Mesodermal cell (in vitro differentiated cells): ENCODE results near the gene CALN1.
"Not testable (repeated sequence)": the region's sequence is repeated elsewhere in the genome, so short reads cannot be mapped to it uniquely, and the experiment has no call there.

Experiments used
- H3K27ac ChIP-seq: 2 replicates; pipeline ENCODE4 v1.7.0; 2013; ENCODE audit warnings: mild to moderate bottlenecking, low read depth, low read length, moderate library complexity; ENCODE audit not compliant: severe bottlenecking
- H3K36me3 ChIP-seq: 2 replicates; pipeline ENCODE4 v1.7.1; 2013; ENCODE audit warnings: mild to moderate bottlenecking, low read length, moderate library complexity; ENCODE audit not compliant: control insufficient read depth, insufficient read depth
- H3K4me1 ChIP-seq: one replicate; pipeline ENCODE4 v1.7.1; 2013; ENCODE audit warnings: mild to moderate bottlenecking, low read length; ENCODE audit not compliant: insufficient read depth, control insufficient read depth, poor library complexity, severe bottlenecking
- H3K4me3 ChIP-seq: 2 replicates; pipeline ENCODE4 v1.7.0; 2013; ENCODE audit warnings: low read length, control low read depth, mild to moderate bottlenecking; ENCODE audit not compliant: insufficient read depth, poor library complexity, severe bottlenecking; ENCODE audit errors: extremely low read depth
- H3K9me3 ChIP-seq: 2 replicates; pipeline ENCODE4 v1.7.1; 2013; ENCODE audit warnings: mild to moderate bottlenecking, low read length, moderate library complexity; ENCODE audit not compliant: control insufficient read depth
- WGBS, 2 experiments: methylation state at CpG; one replicate each; pipeline ENCODE4 v1.1.5; 2013; ENCODE audit warnings: missing lambda C conversion rate in 2 of 2; ENCODE audit not compliant: insufficient coverage in 2 of 2; 5-methylcytosine and 5-hydroxymethylcytosine counted together

Gene CALN1

GRCh38 chr7:72345208-72345727 lies 66.9 kb downstream of the CALN1 start:
- Histone ChIP-seq H3K9me3 (no peaks in the 10 kb centered on the region), H3K4me3 (no peak overlapping the region)
- WGBS, 2 experiments, result no CpG with 5 or more reads among the region's 1 CpG

GRCh38 chr7:72343991-72344390 lies 68.1 kb downstream of the CALN1 start:
- H3K36me3 ChIP-seq, result no peaks in the 10 kb centered on the region
- no CpG with 5 or more reads among the region's 3 CpGs for WGBS, 2 experiments

More at GRCh38 chr7:72345208-72345727, 66.9 kb downstream of the CALN1 start:
- no peaks in the 10 kb centered on the region for H3K36me3 ChIP-seq
- no peaks in the 10 kb centered on the region for H3K4me1 ChIP-seq
- no peak overlapping the region for H3K27ac ChIP-seq

GRCh38 chr7:72343354-72343753 lies 68.8 kb downstream of the CALN1 start:
- not testable (repeated sequence) for H3K4me1 ChIP-seq, H3K4me3 ChIP-seq, H3K36me3 ChIP-seq, H3K9me3 ChIP-seq, H3K27ac ChIP-seq
- 83 to 100% methylated on average over 1 to 2 of the region's 3 CpGs for WGBS, 2 experiments

More at GRCh38 chr7:72343991-72344390, 68.1 kb downstream of the CALN1 start:
- H3K4me3 ChIP-seq, result no peak overlapping the region
- H3K9me3 ChIP-seq, result no peaks in the 10 kb centered on the region
- no peaks in the 10 kb centered on the region for H3K4me1 ChIP-seq
- H3K27ac ChIP-seq, result no peak overlapping the region

- H3K4me3 ChIP-seq, result peak overlapping the region; percentile 38
- H3K27ac ChIP-seq, result no peak overlapping the region
- no peaks in the 10 kb centered on the region for H3K4me1 ChIP-seq
- WGBS, 2 experiments, result 25 to 30% methylated on average over 40 to 43 of the region's 44 CpGs
- H3K36me3 ChIP-seq, result no peaks in the 10 kb centered on the region
- no peaks in the 10 kb centered on the region for H3K9me3 ChIP-seq
Observed at GRCh38 chr7:72337390-72338167, 74.6 kb downstream of the CALN1 start.

GRCh38 chr7:72336632-72337389 lies 75.3 kb downstream of the CALN1 start:
- Histone ChIP-seq H3K4me3 (peak overlapping the region; percentile 38), H3K36me3 (no peaks in the 10 kb centered on the region), H3K27ac (no peak overlapping the region), H3K4me1 (no peaks in the 10 kb centered on the region), H3K9me3 (peaks cover 2% of the 10 kb centered on the region)
- WGBS, 2 experiments, result 0% methylated on average over 79 to 84 of the region's 89 CpGs

GRCh38 chr7:72336382-72336631 lies 75.8 kb downstream of the CALN1 start:
- H3K4me3 ChIP-seq, result peak overlapping the region; percentile 38
- H3K36me3 ChIP-seq, result no peaks in the 10 kb centered on the region
- WGBS, 2 experiments, result 0 to 1% methylated on average over 15 to 19 of the region's 21 CpGs
- H3K27ac ChIP-seq, result no peak overlapping the region
- H3K4me1 ChIP-seq, result no peaks in the 10 kb centered on the region
- peaks cover 4% of the 10 kb centered on the region for H3K9me3 ChIP-seq

- H3K27ac ChIP-seq, result no peak overlapping the region
- H3K4me3 ChIP-seq, result peak overlapping the region; percentile 38
- peaks cover 4% of the 10 kb centered on the region for H3K9me3 ChIP-seq
- H3K36me3 ChIP-seq, result no peaks in the 10 kb centered on the region
- no peaks in the 10 kb centered on the region for H3K4me1 ChIP-seq
- 4 to 5% methylated on average over 26 to 47 of the region's 62 CpGs for WGBS, 2 experiments
Observed at GRCh38 chr7:72335561-72336381, 76.4 kb downstream of the CALN1 start.

GRCh38 chr7:72334698-72335097 lies 77.4 kb downstream of the CALN1 start:
- Histone ChIP-seq H3K4me3 (no peak overlapping the region), H3K9me3 (peaks cover 4% of the 10 kb centered on the region), H3K27ac (no peak overlapping the region), H3K36me3 (no peaks in the 10 kb centered on the region), H3K4me1 (no peaks in the 10 kb centered on the region)
- 75 to 76% methylated on average over 2 to 3 of the region's 5 CpGs for WGBS, 2 experiments

- H3K27ac ChIP-seq, result no peak overlapping the region
- peaks cover 4% of the 10 kb centered on the region for H3K9me3 ChIP-seq
- 37% methylated on average over 5 of the region's 6 CpGs for WGBS, 2 experiments
- H3K4me3 ChIP-seq, result no peak overlapping the region
- no peaks in the 10 kb centered on the region for H3K4me1 ChIP-seq
- H3K36me3 ChIP-seq, result no peaks in the 10 kb centered on the region
Observed at GRCh38 chr7:72334066-72334465, 78.1 kb downstream of the CALN1 start.

GRCh38 chr7:72326811-72327210 lies 85.3 kb downstream of the CALN1 start:
- H3K9me3 ChIP-seq, result peaks cover 2% of the 10 kb centered on the region
- H3K4me1 ChIP-seq, result no peaks in the 10 kb centered on the region
- no peak overlapping the region for H3K4me3 ChIP-seq
- H3K27ac ChIP-seq, result no peak overlapping the region
- no peaks in the 10 kb centered on the region for H3K36me3 ChIP-seq
